A549 treated with AZD2906 at 1 μM for 4 hours (cell line): ENCODE data around the gene SCN2A. TPM values are rescaled to one million over a fixed set of nuclear protein-coding genes. Genes with fewer than 3 reads are reported as not detected.

ENCODE experiments used
- total RNA-seq: library from RNA; stranded (reverse); fragments of 200-300 nt; extraction: Qiagen RNA extraction; gene quantifications from 5 replicates; pipeline ENCODE4 v1.2.3, GENCODE V29; 2022

SCN2A gene
- total RNA-seq: 0.03 TPM in 1 of 5 replicates, not detected in the others

DNA sequence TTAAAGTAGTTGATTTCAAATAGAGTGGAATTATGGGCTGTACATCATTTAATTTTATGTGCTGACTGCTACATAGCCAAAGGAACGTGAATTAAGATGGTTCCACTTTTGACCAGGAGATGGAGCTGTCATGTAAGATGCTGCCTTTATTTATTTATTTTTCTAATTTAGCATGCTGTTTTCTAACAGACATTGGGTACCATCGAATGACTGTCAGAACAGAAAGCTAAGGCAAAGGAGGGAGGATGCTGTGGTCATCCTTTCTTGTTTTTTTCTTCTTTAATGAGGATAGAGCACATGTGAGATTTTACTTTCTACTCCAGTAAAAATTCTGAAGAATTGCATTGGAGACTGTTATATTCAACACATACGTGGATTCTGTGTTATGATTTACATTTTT is at the start of gene SCN2A:
Gene SCN2A (plus strand): TSS at position 185 of the 400 bp plus-strand sequence. CDS start 56,410 bp downstream, outside the sequence.

DNA sequence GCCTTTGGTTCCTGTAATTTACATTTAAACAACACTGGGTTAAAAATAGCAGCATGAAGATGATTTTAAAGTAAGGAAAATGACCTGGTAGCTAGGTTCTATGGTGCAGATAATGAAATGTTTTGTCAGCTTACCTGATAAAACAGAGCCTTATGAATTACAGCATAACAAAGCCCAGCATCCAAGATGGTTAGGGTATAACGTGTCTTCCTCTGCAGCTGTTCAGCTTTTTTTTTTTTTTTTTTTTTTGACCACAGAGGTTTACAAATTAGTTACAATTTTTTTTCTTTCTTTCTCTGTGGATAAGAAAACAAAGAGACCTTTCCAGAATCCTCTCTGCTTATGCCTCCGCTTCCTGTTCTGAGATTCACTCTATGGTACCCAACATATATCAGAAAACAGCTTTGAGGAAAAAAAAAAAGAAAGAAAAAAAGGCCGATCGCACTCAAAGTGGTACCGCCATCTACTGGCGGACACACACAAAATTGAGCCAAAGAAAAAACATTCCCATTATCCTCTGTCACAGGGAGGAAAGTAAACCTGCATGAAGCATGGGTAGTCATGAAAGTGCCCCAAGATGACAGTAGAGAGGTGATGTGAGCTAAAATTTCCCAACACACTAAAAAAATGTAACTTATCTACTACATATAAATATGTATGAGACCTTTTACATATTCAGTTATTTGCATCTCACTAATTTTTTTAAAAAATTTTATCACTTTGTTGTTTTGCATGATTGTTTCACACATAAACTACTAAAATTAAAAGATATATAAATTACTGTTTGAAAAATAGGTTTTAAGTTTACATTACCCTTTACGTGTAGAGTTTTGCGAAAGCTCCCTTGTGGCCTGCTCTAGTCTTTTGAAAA is 35.3 kb upstream of the SCN2A start, which contains the start of gene SCN3A:
Gene SCN3A (minus strand): TSS at position 362 of the 871 bp plus-strand sequence. CDS start 27,656 bp downstream, outside the sequence.

Other genes starting within 250 kb of the SCN2A start
- gene SCN3A, start 35.4 kb upstream of the SCN2A start, total RNA-seq: 0.02 to 0.09 TPM (median 0.02 TPM) in 3 of 5 replicates, not detected in the others
- gene CSRNP3, start 230.3 kb downstream of the SCN2A start, total RNA-seq: not detected in 5 replicates